Renal cortex interstitium (tissue), 15 donors: ENCODE measurements around the gene ALDH16A1. TPM values are rescaled to one million over a fixed set of nuclear protein-coding genes. Genes with fewer than 3 reads are reported as not detected.

Experiments used
- DNase-seq, 11 donors: peaks; one replicate each; pipeline ENCODE4 v3.0.0-alpha.2; 2013; ENCODE audit warnings: low read depth in 9 of 11, low spot score in 4 of 11; ENCODE audit errors: extremely low read depth in 1 of 11
- long read RNA-seq, 16 experiments: transcript quantifications; one replicate each; lab custom pipeline, GENCODE V29; 2026
- polyA plus RNA-seq, 3 donors: library from polyadenylated mRNA; unstranded; fragments of 120-200 nt; gene quantifications; one replicate each; pipeline ENCODE4 v1.2.1, GENCODE V29; 2013; ENCODE audit not compliant: insufficient read length in 3 of 3

Gene ALDH16A1
- 10 to 100 TPM; 14.4 to 27.7 (median 26.4) TPM for polyA plus RNA-seq
- long read RNA-seq, donor 1, partial matches to known transcripts = 0 of 3 reads
- long read RNA-seq, donor 1, other reads (novel, unspliced or antisense) = 0 of 3 reads
- long read RNA-seq, donor 2, partial matches to known transcripts = 0 of 4 reads
- long read RNA-seq, donor 2, other reads (novel, unspliced or antisense) = 0 of 4 reads
- long read RNA-seq, donor 3, transcript ALDH16A1-201 (17 exons, 3,153 nt) = major isoform, 6 of 39 reads
- long read RNA-seq, donor 3, partial matches to known transcripts = 33 of 39 reads
- long read RNA-seq, donor 3, other reads (novel, unspliced or antisense) = 0 of 39 reads
- long read RNA-seq, donor 4, partial matches to known transcripts = 0 of 4 reads
- long read RNA-seq, donor 4, other reads (novel, unspliced or antisense) = 0 of 4 reads
- long read RNA-seq, donor 5, partial matches to known transcripts = 0 of 2 reads
- long read RNA-seq, donor 5, other reads (novel, unspliced or antisense) = 0 of 2 reads
- long read RNA-seq, donor 6, partial matches to known transcripts = 0 of 4 reads
- long read RNA-seq, donor 6, other reads (novel, unspliced or antisense) = 0 of 4 reads
- long read RNA-seq, donor 7, partial matches to known transcripts = 0 of 3 reads
- long read RNA-seq, donor 7, other reads (novel, unspliced or antisense) = 0 of 3 reads
- long read RNA-seq, donor 8, partial matches to known transcripts = 0 of 3 reads
- long read RNA-seq, donor 8, other reads (novel, unspliced or antisense) = 0 of 3 reads
- long read RNA-seq, donor 9, transcript ALDH16A1-201 (17 exons, 3,153 nt) = major isoform, 5 of 13 reads
- long read RNA-seq, donor 9, partial matches to known transcripts = 7 of 13 reads
- long read RNA-seq, donor 9, other reads (novel, unspliced or antisense) = 0 of 13 reads
- long read RNA-seq, donor 10, partial matches to known transcripts = 0 of 7 reads
- long read RNA-seq, donor 10, other reads (novel, unspliced or antisense) = 0 of 7 reads
- long read RNA-seq, donor 11, partial matches to known transcripts = 0 of 1 reads
- long read RNA-seq, donor 11, other reads (novel, unspliced or antisense) = 0 of 1 reads
- long read RNA-seq, donor 12 = 0 reads
- long read RNA-seq, donor 13, partial matches to known transcripts = 5 of 9 reads
- long read RNA-seq, donor 13, other reads (novel, unspliced or antisense) = 0 of 9 reads
- long read RNA-seq, donor 14, partial matches to known transcripts = 0 of 2 reads
- long read RNA-seq, donor 14, other reads (novel, unspliced or antisense) = 0 of 2 reads
- long read RNA-seq, donor 15, partial matches to known transcripts = 0 of 2 reads
- long read RNA-seq, donor 15, other reads (novel, unspliced or antisense) = 0 of 2 reads
- long read RNA-seq, donor 16, transcript ALDH16A1-201 (17 exons, 3,153 nt) = major isoform, 13 of 15 reads
- long read RNA-seq, donor 16, partial matches to known transcripts = 0 of 15 reads
- long read RNA-seq, donor 16, other reads (novel, unspliced or antisense) = 0 of 15 reads

- DNase-seq = peak in 10 of 11 donors; percentile 91 to 97 (median 96)
Observed at GRCh38 chr19:49453013-49453756, at the start of gene ALDH16A1. TSS of gene ALDH16A1 (plus strand) at chr19:49453225. CDS start at chr19:49453332, 107 bp downstream.

GRCh38 chr19:49403404-49404187 lies 49.4 kb upstream of the ALDH16A1 start:
- DNase-seq = peak in 3 of 11 donors; percentile 41 to 76 (median 58)

DNA sequence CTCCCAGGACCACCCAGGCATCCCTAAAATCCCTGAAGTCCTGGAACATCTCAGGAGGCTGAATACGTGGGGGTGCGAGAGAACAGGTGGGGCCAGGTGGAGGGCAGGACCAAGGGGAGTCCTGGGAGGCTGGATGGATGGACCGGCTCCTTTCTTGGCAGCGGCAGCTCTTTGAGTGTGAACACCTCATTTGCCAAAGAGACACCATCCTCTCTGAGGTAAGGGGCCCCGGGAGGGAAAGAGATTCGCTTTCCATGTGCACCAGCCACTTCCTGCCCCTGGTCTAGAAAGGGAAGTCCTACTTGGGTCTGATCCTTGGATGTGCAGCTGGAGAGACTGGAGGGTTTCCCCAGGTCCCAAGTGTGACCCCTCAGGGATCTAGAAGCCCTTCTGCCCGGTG lies 45.9 kb upstream of the ALDH16A1 start:
- DNase-seq = no peak

GRCh38 chr19:49407482-49408015 lies 45.5 kb upstream of the ALDH16A1 start:
- DNase-seq = no peak

- no peak for DNase-seq
Observed at GRCh38 chr19:49408816-49409440, 44.1 kb upstream of the ALDH16A1 start.

DNA sequence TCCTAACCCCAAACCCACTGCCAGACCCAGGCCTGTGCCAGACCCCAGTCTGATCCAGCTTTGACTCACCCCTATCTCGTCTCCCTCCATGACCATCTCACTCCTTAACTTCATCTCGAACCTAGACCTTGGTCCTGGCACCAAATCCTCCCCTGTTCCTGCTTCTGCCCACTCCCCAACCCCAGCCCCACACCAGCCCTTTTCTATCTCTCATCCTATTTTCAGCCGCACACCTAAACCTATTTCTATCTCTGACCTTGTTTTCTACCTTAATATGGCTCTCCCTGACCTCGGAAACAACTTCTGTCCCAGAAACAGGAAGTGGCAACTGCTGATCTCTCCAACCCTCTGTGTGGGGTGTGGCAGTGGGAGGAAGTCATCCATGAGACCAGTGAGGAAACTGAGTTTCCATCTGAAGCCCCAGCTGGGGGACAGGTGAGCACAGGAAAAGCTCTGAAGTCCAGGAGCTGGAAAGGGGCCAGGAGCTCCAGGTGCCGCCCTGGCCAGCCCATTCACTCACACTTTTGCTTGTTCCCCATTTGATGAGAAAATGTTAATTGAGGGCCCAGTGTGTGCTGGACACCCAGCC lies 43.5 kb upstream of the ALDH16A1 start:
- DNase-seq = no peak

GRCh38 chr19:49411681-49412326 lies 41.2 kb upstream of the ALDH16A1 start:
- DNase-seq = no peak

DNA sequence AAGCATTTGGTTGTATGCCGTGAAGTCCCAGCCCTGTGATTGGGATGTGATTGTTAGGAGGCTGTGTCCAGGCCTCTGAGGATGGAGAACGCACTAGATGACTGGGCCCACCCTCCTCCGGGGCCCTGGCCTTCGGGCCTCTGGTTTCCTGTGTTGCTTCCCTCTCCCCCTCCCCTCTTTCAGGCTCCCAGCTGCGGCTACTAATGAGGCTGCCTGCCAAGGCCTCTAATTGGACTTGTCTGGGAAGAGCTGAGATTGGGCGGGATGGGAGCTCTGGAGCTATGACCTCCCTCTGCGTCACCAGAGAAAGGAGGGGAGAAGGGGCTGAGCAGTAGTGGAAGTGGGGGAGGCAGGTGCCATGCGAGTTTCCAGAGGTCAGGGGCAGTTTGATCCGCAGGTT lies 39.7 kb upstream of the ALDH16A1 start:
- peak; percentile 61 to 85 (median 70) for DNase-seq

GRCh38 chr19:49414256-49414655 lies 38.8 kb upstream of the ALDH16A1 start:
- no peak for DNase-seq

DNA sequence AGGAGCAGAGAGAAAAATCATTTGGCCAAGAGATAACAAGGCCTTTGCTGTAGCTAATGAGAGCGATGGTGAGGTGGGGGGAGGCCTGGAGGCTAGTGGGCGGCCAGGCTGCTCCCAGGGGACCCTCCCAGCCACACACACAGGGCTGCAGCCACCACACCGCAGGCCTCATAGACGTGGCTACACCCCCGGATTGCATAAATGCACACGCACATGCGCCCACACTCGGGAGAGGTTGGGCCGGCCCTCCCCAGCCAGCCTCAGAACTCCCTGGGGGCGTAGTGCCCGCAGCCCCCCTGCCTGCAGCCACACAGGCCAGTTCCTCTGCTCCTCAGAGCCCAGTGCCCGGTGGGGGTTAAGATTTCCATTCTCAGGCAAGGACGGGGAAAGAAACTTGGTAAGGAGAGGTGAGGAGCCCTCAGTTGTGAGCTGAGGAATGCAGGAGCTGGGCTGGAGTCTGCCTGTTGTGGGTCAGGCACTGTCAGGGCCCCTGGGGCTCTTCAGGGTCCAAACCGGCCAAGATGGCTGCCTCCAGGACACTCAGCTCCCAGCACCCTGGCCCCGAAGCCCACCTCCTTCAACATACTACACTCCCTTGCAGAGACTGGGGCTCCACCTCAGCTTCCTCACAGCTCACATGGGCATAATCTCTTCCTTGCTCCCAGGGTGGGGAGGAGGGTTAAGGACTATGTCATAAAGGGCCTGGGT lies 37.8 kb upstream of the ALDH16A1 start:
- no peak for DNase-seq

DNA sequence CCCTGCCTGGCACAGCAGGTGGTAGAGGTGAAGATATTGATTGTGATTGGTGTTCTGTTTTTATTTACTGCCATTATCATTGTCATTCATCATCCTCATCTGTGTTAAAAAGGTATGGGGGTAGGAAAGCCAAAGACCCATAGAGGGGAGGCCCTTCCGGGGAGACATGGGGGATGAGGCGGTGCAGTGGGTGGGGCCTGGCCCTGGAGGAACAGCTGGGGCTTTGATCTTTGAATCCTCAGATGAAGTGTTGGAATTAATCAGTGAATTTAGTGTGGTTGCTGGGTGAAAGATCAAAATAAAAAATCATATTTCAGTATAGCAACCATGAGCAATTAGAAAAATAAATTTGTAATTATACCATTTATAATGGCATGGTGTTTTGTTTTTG lies 37.2 kb upstream of the ALDH16A1 start:
- no peak for DNase-seq

GRCh38 chr19:49417088-49417487 lies 35.9 kb upstream of the ALDH16A1 start:
- DNase-seq = no peak

- DNase-seq = no peak
Observed at GRCh38 chr19:49418511-49418910, 34.5 kb upstream of the ALDH16A1 start.

DNA sequence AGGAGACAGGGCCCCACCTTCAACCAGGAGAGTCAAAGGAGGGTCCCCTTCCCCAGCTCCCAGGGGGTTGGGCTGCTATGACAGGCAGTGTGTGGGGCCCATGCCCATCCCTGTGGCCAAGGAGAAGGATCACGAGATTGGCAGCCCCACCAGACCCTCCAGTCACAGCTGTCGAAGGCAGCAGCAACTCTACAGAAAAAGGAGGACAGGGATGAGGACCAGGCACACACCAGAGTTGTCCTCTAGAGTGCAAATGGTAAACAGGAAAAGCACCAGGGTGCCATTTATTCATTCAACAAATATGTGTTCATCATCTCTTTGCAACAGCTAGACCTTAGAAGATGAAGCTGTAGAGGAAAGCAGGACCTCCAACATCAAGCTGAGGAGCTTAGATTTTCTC lies 33.9 kb upstream of the ALDH16A1 start:
- DNase-seq = no peak

- DNase-seq = no peak
Observed at GRCh38 chr19:49420227-49420626, 32.8 kb upstream of the ALDH16A1 start.
